SK-N-SH treated with all-trans-retinoic acid at 6 μM for 48 hours (cell line): Measurements from ENCODE around the gene PCAT6.
A peak's percentile ranks its signal among the peaks of the same experiment; 100 is the strongest.
"Not testable (repeated sequence)": the region's sequence is repeated elsewhere in the genome, so short reads cannot be mapped to it uniquely, and the experiment has no call there.

ENCODE experiments used
- ATAC-seq: fragments of 200-7000 bp; cut with Tn5 transposase; 3 replicates; pipeline ENCODE4 v1.9.1; 2020; ENCODE audit warnings: mild to moderate bottlenecking, moderate library complexity
- ARNTL ChIP-seq: fragments of 450-650 bp; formaldehyde crosslinking; IDR thresholded peaks from 2 replicates; pipeline ENCODE4 v1.5.0; 2020; ENCODE audit warnings: low read depth, mild to moderate bottlenecking, moderate library complexity, borderline replicate concordance
- BACH2 ChIP-seq: fragments of 250-450 bp; sonication (Bioruptor Pico); IDR thresholded peaks from 2 replicates; pipeline ENCODE4 v1.9.0; 2021; ENCODE audit warnings: mild to moderate bottlenecking, borderline replicate concordance
- CREB5 ChIP-seq: fragments of 250-450 bp; sonication (Bioruptor Pico); IDR thresholded peaks from 2 replicates; pipeline ENCODE4 v1.5.1; 2020; ENCODE audit warnings: low read depth, mild to moderate bottlenecking, moderate library complexity
- ESRRG ChIP-seq: fragments of 250-450 bp; sonication (Bioruptor Pico); IDR thresholded peaks from 2 replicates; pipeline ENCODE4 v1.6.1; 2021; ENCODE audit warnings: mild to moderate bottlenecking
- GLIS3 ChIP-seq: fragments of 250-450 bp; sonication (Bioruptor Pico); IDR thresholded peaks from 2 replicates; pipeline ENCODE4 v1.5.0; 2020; ENCODE audit warnings: mild to moderate bottlenecking, moderate library complexity
- ISL1 ChIP-seq: fragments of 250-450 bp; sonication (Bioruptor Pico); IDR thresholded peaks from 2 replicates; pipeline ENCODE4 v2.1.2; 2022; ENCODE audit warnings: mild to moderate bottlenecking, moderate library complexity
- OSR1 ChIP-seq: fragments of 250-450 bp; sonication (Bioruptor Pico); IDR thresholded peaks from 2 replicates; pipeline ENCODE4 v1.8.0; 2022; ENCODE audit warnings: moderate library complexity, mild to moderate bottlenecking, inconsistent platforms
- POU6F1 ChIP-seq: fragments of 250-450 bp; sonication (Bioruptor Pico); IDR thresholded peaks from 2 replicates; pipeline ENCODE4 v1.8.0; 2021; ENCODE audit warnings: low read depth, mild to moderate bottlenecking, moderate library complexity, borderline replicate concordance
- PPARA ChIP-seq: fragments of 250-450 bp; sonication (Bioruptor Pico); IDR thresholded peaks from 2 replicates; pipeline ENCODE4 v1.5.0; 2020; ENCODE audit warnings: mild to moderate bottlenecking, borderline replicate concordance
- RARB ChIP-seq: fragments of 250-450 bp; sonication (Bioruptor Pico); IDR thresholded peaks from 2 replicates; pipeline ENCODE4 v1.8.0; 2021; ENCODE audit warnings: mild to moderate bottlenecking, moderate library complexity
- SNAI2 ChIP-seq: fragments of 250-450 bp; sonication (Bioruptor Pico); IDR thresholded peaks from 2 replicates; pipeline ENCODE4 v1.5.0; 2020; ENCODE audit warnings: mild to moderate bottlenecking, moderate library complexity
- TCF4 ChIP-seq: fragments of 250-450 bp; sonication (Bioruptor Pico); IDR thresholded peaks from 2 replicates; pipeline ENCODE4 v1.8.0; 2021; ENCODE audit warnings: mild to moderate bottlenecking, moderate library complexity, borderline replicate concordance
- ZC3H10 ChIP-seq: fragments of 250-450 bp; sonication (Bioruptor Pico); IDR thresholded peaks from 2 replicates; pipeline ENCODE4 v1.5.1; 2021; ENCODE audit warnings: mild to moderate bottlenecking, moderate library complexity
- ZFP30 ChIP-seq: fragments of 450-650 bp; formaldehyde crosslinking; IDR thresholded peaks from 2 replicates; pipeline ENCODE4 v1.5.0; 2022; ENCODE audit warnings: mild to moderate bottlenecking, moderate library complexity
- ZNF565 ChIP-seq: fragments of 450-650 bp; formaldehyde crosslinking; conservative IDR thresholded peaks from 2 replicates; pipeline ENCODE4 v1.5.0; 2020; ENCODE audit warnings: low read depth, mild to moderate bottlenecking, moderate library complexity
- ZNF70 ChIP-seq: fragments of 450-650 bp; formaldehyde crosslinking; IDR thresholded peaks from 2 replicates; pipeline ENCODE4 v1.5.0; 2020; ENCODE audit warnings: mild to moderate bottlenecking, moderate library complexity
- ZNF8 ChIP-seq: fragments of 450-650 bp; formaldehyde crosslinking; IDR thresholded peaks from 2 replicates; pipeline ENCODE4 v1.5.0; 2020; ENCODE audit warnings: mild to moderate bottlenecking, moderate library complexity
- TF ChIP-seq, protein P1 (sequence below): fragments of 250-450 bp; sonication (Bioruptor Pico); IDR thresholded peaks from 2 replicates; pipeline ENCODE4 v1.5.0; 2020; ENCODE audit warnings: mild to moderate bottlenecking, moderate library complexity
- TF ChIP-seq, protein P2 (sequence below): fragments of 250-450 bp; sonication (Bioruptor Pico); IDR thresholded peaks from 2 replicates; pipeline ENCODE4 v1.8.0; 2020; ENCODE audit warnings: mild to moderate bottlenecking, moderate library complexity, borderline replicate concordance
- TF ChIP-seq, protein P3 (sequence below): fragments of 250-450 bp; sonication (Bioruptor Pico); IDR thresholded peaks from 2 replicates; pipeline ENCODE4 v1.5.1; 2021; ENCODE audit warnings: mild to moderate bottlenecking, moderate library complexity

Gene PCAT6

DNA sequence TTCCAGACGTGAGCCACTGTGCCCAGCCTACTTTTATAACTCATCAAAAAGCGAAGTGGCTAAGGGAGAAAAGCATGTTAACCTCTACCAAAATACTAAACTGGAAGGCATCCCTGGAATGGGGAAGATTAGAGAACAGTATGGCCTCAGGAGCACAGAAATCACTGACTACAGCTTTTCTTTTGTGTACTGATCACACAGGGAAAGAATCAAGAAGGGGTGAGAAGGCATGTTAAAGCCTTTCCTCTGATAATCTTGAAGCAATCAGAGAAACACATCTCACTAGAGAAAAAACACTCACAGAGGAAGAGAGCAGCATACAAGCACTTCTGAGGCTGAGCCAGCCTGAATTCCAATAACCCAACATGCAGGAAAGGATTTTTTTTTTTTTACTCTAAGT lies 10.7 kb downstream of the PCAT6 start:
- no peak for TF ChIP-seq BACH2 (CRISPR knock-in tag)
- TF ChIP-seq TCF4 (CRISPR knock-in tag): no peak
- TF ChIP-seq SNAI2 (CRISPR knock-in tag): no peak
- no peak for TF ChIP-seq ISL1 (CRISPR knock-in tag)
- no peak for TF ChIP-seq ZNF8 (CRISPR knock-in tag)
- TF ChIP-seq GLIS3 (CRISPR knock-in tag): no peak
- TF ChIP-seq, protein P1, sequence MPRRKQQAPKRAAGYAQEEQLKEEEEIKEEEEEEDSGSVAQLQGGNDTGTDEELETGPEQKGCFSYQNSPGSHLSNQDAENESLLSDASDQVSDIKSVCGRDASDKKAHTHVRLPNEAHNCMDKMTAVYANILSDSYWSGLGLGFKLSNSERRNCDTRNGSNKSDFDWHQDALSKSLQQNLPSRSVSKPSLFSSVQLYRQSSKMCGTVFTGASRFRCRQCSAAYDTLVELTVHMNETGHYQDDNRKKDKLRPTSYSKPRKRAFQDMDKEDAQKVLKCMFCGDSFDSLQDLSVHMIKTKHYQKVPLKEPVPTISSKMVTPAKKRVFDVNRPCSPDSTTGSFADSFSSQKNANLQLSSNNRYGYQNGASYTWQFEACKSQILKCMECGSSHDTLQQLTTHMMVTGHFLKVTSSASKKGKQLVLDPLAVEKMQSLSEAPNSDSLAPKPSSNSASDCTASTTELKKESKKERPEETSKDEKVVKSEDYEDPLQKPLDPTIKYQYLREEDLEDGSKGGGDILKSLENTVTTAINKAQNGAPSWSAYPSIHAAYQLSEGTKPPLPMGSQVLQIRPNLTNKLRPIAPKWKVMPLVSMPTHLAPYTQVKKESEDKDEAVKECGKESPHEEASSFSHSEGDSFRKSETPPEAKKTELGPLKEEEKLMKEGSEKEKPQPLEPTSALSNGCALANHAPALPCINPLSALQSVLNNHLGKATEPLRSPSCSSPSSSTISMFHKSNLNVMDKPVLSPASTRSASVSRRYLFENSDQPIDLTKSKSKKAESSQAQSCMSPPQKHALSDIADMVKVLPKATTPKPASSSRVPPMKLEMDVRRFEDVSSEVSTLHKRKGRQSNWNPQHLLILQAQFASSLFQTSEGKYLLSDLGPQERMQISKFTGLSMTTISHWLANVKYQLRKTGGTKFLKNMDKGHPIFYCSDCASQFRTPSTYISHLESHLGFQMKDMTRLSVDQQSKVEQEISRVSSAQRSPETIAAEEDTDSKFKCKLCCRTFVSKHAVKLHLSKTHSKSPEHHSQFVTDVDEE: no peak
- no peak for TF ChIP-seq ZNF565 (CRISPR knock-in tag)
- no peak for TF ChIP-seq CREB5 (CRISPR knock-in tag)
- TF ChIP-seq OSR1: no peak
- no peak for TF ChIP-seq ZC3H10
- TF ChIP-seq, protein P2, sequence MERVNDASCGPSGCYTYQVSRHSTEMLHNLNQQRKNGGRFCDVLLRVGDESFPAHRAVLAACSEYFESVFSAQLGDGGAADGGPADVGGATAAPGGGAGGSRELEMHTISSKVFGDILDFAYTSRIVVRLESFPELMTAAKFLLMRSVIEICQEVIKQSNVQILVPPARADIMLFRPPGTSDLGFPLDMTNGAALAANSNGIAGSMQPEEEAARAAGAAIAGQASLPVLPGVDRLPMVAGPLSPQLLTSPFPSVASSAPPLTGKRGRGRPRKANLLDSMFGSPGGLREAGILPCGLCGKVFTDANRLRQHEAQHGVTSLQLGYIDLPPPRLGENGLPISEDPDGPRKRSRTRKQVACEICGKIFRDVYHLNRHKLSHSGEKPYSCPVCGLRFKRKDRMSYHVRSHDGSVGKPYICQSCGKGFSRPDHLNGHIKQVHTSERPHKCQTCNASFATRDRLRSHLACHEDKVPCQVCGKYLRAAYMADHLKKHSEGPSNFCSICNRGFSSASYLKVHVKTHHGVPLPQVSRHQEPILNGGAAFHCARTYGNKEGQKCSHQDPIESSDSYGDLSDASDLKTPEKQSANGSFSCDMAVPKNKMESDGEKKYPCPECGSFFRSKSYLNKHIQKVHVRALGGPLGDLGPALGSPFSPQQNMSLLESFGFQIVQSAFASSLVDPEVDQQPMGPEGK (CRISPR knock-in tag): no peak
- TF ChIP-seq ESRRG: no peak
- ATAC-seq: peak; percentile 67

GRCh38 chr1:202825748-202826147 lies 15.0 kb downstream of the PCAT6 start:
- no peak for TF ChIP-seq ISL1 (CRISPR knock-in tag)
- no peak for TF ChIP-seq CREB5 (CRISPR knock-in tag)
- no peak for TF ChIP-seq GLIS3 (CRISPR knock-in tag)
- TF ChIP-seq, protein P3, sequence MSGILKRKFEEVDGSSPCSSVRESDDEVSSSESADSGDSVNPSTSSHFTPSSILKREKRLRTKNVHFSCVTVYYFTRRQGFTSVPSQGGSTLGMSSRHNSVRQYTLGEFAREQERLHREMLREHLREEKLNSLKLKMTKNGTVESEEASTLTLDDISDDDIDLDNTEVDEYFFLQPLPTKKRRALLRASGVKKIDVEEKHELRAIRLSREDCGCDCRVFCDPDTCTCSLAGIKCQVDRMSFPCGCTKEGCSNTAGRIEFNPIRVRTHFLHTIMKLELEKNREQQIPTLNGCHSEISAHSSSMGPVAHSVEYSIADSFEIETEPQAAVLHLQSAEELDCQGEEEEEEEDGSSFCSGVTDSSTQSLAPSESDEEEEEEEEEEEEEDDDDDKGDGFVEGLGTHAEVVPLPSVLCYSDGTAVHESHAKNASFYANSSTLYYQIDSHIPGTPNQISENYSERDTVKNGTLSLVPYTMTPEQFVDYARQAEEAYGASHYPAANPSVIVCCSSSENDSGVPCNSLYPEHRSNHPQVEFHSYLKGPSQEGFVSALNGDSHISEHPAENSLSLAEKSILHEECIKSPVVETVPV (CRISPR knock-in tag): no peak
- no peak for TF ChIP-seq ZNF70 (CRISPR knock-in tag)
- TF ChIP-seq ZFP30: no peak
- TF ChIP-seq SNAI2 (CRISPR knock-in tag): no peak
- no peak for TF ChIP-seq ESRRG
- no peak for TF ChIP-seq ZNF565 (CRISPR knock-in tag)
- no peak for TF ChIP-seq PPARA (CRISPR knock-in tag)
- TF ChIP-seq ZC3H10: no peak
- no peak for TF ChIP-seq POU6F1 (CRISPR knock-in tag)
- no peak for TF ChIP-seq RARB (CRISPR knock-in tag)
- no peak for TF ChIP-seq OSR1
- TF ChIP-seq BACH2 (CRISPR knock-in tag): no peak
- no peak for TF ChIP-seq TCF4 (CRISPR knock-in tag)
- no peak for TF ChIP-seq ARNTL (CRISPR knock-in tag)
- TF ChIP-seq, protein P1: no peak
- no peak for ATAC-seq

- ATAC-seq: not testable (repeated sequence)
Measured at GRCh38 chr1:202829223-202829622, 18.5 kb downstream of the PCAT6 start.
